NCI-H510A treated with DMSO at 0.1 percent for 48 hours (cell line): ENCODE measurements around the gene LGALS7B.
"Not testable (repeated sequence)": the region's sequence is repeated elsewhere in the genome, so short reads cannot be mapped to it uniquely, and the experiment has no call there.

Experiments
- DNase-seq: peaks from one replicate; lab custom pipeline; 2025; lab: John Stamatoyannopoulos, UW

LGALS7B gene

DNA sequence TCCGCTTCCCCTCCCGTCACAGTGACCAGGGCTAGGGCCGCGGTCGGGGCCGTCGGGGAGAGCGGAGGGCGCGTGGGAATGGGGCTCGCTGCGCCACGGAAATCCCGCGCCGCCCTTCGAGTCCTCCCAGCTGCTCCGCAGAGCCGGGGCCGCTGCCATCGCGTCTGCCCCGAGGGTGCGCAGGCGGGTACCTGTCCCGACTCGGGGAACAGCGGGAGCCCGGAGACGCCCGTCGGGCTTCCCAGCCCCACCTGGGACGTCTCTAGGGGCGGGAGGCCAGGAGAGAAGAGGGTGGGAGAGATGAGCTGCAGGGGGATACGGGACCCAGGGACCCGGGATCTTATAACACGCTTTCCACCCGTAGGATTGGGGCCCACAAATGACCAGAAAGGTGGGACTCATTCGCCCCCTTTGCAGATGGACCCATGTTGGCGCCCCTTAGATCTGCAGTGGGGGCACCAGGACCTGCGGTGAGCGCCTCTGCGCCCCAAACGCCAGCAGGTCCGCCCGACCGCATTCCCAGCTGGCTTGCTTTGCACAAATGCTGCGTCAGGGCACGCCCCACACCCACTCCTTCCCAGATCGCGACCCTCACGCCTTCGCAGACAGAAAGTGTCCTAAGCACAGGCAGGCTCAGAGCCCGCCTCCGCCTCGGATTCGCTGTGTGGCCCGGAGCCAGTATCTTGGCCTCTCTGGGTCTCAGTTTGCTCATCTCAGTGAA is 18.6 kb upstream of the LGALS7B start:
- not testable (repeated sequence) for DNase-seq

DNA sequence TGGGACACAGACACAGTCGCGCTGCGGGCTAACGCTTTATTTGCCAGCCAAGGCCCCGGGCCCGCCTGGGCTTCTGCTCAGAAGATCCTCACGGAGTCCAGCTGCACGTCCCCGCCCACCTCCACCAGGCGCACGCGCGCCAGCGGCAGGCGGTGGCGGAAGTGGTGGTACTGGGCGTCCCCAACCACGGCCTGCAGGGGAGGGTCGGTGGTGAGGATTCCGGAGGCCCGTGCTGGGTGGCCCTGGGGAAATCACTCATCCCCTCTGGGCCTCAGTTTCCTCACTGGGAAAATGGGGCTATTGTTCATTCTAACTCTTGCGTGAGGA is 18.1 kb upstream of the LGALS7B start:
- DNase-seq: not testable (repeated sequence)

DNA sequence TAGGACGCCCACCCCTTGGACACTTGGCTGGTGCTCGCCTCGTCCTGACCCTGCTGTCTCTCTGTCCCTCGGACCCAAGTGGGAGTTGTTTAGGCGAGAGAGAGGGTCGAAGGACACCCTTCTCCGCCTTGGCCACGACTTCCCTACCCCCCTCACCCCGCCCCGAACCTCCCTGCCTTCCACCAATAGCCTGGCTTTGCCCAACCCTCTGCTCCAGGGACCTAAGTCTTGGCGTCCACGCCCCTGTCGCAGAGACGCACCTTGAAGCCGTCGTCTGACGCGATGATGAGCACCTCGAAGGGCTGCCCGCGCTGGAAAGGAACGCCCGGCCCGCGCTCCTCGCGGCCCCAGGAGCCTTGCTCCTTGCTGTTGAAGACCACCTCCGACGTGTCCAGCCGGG is 17.4 kb upstream of the LGALS7B start:
- not testable (repeated sequence) for DNase-seq

DNA sequence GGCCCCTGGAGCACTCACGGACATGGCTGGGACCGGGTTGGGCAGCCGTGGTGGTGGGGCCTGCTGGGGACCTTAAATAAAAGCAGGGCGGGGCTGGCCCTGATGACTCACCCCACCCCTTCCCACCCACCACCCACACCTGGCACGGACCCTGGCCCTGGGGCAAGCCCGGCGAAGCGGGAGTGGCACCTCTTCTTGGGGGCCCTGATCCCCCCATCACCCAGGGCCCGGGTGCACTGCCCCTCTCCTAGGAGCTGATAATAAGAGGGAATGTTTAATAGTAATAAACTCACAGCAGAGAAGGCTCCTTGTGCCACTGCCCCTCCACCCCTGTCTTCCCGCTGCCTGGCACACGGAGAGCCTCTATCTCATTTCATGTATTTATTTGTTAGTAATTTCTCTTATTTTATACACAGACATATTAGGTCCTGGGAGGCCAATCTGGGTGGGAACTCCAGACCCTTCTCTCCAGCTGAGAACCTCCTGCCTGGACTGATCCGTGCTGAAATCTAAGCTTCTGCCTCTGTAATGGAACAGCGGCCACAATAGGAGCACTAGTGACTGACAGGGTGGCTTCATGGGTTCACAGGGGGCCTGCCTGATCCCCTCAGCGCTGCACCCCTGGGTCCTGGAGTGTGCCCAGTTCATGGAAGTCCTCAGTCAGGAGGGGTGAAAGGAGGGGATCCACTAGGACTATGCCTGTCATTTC is 15.4 kb upstream of the LGALS7B start, which contains the start of gene LGALS7:
TSS of gene LGALS7 (minus strand) at position 49 of the 709 bp plus-strand sequence. CDS start at position 24, 25 bp downstream.
- no peak for DNase-seq

DNA sequence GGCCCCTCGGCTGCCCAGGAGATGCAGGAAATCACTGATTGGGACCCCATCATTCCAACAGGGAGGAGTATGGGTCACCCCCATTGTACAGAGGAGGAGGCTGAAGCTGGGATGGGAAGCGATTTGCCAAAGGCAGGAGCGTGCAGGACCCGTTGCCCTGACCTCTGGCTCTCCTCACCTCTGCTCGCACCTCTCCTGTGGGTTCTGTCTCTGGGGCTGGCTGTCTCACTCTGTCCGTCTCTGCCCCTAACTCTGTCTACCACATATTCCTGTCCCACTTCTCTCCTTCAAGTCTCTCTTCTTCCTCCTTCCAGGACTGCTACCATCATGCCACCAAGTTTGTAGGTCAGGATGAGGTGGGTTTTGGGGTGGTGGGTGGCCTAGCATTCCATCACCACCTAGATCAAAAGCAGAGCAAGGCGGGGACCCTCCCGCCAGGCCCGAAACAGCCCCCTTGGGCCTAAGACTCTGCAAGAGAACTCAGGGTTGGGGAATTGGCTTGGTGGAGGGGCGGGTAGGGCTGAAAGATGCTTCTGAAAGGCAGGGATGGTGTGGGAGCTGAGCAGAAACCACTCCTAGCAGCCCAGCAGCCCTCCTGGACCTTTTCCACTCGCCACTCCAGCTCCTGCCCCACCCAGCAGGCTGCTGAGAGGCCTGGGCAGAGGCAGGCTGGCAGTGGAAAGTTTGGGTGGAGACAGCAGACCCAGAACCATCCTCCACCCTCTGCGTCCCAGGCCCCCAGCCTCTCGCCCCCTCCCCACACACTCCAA is 14.6 kb upstream of the LGALS7B start:
- DNase-seq: no peak

DNA sequence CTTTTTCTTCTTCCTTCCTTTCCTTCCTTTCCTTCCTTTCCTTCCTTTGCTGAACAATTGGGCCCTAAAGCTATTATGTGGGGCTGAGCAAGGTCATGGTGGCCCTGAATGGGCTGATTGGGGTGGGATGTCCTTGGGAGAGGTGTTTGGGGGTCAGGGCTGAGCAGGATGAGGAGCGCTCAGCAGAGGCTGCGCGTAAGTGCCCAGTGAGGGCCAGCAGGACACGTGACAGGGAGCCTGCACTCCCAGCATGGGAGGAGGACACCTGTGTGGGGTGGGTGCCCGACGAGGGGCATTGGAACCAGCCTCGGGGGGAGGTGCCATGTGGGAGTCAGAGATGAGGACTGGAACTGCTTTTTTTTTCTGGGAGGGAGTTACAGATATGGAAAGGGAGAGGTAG is 10.3 kb upstream of the LGALS7B start:
- DNase-seq: no peak

DNA sequence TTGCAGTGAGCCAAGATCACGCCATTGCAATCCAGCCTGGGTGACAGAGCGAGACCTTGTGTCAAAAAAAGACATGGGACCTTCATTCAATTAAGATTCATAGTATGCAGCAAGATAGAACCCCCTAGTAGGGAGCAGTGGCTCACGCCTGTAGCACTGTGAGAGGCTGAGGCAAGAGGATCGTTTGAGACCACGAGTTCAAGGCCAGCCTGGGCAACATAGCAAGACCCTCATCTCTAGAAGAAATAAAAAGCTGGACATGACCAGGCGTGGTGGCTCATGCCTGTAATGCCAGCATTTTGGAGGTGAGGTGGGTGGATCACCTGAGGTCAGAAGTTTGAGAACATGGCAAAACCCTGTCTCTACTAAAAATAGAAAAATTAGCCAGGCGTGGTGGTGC is 8.6 kb upstream of the LGALS7B start:
- DNase-seq: no peak

DNA sequence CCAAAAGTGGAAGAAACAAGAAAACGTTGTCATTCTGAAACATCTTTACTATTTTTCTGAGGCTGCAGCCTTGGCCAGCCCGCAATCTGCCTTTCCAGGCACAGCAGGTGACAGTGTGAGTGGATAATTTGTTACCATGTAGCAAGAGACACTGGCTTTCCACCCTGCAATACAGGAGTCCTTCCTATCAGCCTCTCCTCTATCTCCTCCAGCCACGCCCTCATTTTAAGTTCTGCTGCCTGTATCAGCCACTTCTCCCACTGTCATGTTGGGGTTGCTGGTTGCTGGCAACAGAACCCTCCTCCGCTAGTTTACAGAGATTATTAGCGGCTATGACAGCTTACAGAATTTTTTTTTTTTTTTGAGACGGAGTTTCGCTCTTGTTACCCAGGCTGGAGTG is 7.9 kb upstream of the LGALS7B start:
- no peak for DNase-seq

DNA sequence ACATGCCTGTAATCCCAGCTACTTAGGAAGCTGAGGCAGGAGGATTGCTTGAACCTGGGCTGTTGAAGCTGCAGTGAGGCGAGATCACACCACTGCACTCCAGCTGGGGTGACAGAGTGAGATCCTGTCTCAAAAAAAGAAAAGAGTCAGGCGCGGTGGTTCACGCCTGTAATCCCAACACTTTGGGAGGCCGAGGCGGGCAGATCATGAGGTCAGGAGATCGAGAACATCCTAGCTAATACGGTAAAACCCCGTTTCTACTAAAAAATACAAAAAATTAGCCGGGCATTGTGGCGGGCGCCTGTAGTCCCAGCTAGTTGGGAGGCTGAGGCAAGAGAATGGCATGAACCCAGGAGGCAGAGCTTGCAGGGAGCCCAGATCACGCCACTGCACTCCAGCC is 6.8 kb upstream of the LGALS7B start:
- DNase-seq: not testable (repeated sequence)

DNA sequence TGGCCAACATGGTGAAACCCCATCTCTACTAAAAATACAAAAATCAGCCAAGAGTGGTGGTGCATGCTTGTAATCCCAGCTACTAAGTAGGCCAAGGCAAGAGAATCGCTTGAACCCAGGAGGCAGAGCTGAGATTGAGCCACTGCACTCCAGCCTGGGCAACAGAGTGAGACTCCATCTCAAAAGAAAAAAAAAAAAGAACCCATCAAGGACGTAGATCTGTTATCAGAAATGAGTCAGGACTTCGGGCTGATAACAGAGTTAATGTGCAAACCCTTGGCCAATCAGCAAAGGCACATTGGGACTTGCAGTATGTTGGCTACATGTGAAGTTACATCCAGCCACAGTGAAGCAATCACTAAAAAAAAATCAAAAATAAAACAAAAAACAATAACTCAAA is 4.8 kb upstream of the LGALS7B start:
- no peak for DNase-seq

DNA sequence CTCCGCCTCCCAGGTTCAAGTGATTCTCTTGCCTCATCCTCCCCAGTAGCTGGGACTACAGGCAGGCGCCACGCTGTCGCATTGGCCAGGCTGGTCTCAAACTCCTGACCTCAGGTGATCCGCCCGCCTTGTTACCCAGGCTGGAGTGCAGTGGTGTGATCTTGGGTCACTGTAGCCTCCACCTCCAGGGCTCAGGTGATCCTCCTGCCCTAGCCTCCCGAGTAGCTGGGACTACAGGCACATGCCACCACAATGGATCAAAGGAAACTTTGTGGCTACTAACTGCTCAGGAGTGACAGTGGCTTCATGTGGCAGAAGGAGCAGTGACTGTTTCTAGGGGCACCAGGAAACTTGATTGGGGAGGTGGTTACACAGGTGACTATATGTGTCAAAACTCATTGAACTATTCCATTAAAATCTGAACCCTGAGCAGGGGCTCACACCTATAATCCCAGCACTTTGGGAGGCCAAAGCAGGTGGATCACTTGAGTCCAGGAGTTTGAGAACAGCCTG is 3.8 kb upstream of the LGALS7B start:
- no peak for DNase-seq

DNA sequence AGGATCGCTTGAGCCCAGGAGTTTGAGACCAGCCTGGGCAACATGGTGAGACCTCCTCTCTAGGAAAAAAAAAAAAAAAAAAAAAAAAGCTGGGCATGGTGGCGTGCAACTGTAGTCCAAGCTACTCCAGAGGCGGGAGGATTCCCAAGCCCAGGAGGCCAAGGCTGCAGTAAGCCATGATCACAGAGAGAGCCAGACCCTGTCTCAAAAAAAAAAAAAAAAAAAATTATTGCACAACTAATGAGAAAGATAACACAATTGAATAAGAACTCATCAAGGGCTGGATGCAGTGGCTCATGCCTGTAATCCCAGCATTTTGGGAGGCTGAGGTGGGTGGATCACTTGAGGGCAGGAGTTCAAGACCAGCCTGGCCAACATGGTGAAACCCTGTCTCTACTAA is 2.9 kb upstream of the LGALS7B start:
- DNase-seq: not testable (repeated sequence)

DNA sequence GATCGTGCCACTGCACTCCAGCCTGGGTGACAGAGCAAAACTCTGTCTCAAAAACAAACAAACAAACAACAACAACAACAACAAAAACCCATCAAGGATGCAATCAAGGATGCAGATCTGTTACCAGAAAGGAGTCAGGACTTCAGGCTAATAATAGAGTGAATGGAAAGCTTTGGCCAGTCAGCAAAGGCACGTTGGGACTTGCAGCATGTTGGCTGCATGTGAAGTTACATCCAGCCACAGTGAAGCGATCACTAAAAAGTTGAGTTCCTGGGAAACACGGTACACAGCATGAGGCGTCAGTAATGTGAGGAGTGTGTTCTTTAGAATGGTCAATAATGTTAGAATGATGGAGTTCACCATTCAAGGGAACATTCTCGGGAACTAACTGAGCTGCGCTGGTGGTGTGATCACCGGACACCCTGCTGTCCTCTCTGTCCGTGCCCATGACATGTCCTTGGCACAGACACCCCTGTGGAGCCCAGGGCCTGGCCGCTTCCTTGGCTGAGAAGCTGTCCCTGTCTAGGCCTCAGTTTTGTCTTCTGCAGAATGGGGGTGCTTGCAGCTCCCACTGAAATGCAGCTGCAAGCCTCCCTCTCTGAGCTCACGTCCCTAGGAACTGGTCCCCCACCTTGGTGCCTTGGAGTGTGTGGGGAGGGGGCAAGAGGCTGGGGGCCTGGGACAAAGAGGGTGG is 2.3 kb upstream of the LGALS7B start:
- DNase-seq: no peak

DNA sequence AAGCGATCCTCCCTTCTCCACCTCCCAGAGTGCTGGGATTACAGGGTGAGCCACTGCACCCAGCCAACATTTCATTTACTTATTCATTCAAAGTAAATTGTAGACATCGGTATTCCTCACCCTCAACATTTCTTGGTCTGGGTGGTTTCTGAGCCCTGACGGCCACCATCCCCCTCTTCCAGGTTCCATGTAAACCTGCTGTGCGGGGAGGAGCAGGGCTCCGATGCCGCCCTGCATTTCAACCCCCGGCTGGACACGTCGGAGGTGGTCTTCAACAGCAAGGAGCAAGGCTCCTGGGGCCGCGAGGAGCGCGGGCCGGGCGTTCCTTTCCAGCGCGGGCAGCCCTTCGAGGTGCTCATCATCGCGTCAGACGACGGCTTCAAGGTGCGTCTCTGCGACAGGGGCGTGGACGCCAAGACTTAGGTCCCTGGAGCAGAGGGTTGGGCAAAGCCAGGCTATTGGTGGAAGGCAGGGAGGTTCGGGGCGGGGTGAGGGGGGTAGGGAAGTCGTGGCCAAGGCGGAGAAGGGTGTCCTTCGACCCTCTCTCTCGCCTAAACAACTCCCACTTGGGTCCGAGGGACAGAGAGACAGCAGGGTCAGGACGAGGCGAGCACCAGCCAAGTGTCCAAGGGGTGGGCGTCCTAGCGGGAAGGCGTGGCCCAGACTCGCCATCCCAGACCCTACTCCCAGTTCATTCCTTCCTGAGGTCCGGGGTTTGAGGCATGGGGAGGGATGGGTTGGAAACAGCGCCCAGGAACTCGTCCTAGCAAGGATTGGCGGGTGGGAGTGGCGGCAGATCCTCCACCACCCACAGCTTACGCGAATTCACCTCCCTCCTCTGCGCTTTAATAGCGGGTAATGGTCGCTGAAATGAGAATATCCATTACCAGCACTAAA is 1.8 kb downstream of the LGALS7B start:
- DNase-seq: not testable (repeated sequence)

DNA sequence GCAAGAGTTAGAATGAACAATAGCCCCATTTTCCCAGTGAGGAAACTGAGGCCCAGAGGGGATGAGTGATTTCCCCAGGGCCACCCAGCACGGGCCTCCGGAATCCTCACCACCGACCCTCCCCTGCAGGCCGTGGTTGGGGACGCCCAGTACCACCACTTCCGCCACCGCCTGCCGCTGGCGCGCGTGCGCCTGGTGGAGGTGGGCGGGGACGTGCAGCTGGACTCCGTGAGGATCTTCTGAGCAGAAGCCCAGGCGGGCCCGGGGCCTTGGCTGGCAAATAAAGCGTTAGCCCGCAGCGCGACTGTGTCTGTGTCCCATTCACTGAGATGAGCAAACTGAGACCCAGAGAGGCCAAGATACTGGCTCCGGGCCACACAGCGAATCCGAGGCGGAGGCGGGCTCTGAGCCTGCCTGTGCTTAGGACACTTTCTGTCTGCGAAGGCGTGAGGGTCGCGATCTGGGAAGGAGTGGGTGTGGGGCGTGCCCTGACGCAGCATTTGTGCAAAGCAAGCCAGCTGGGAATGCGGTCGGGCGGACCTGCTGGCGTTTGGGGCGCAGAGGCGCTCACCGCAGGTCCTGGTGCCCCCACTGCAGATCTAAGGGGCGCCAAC is 2.6 kb downstream of the LGALS7B start:
- not testable (repeated sequence) for DNase-seq

DNA sequence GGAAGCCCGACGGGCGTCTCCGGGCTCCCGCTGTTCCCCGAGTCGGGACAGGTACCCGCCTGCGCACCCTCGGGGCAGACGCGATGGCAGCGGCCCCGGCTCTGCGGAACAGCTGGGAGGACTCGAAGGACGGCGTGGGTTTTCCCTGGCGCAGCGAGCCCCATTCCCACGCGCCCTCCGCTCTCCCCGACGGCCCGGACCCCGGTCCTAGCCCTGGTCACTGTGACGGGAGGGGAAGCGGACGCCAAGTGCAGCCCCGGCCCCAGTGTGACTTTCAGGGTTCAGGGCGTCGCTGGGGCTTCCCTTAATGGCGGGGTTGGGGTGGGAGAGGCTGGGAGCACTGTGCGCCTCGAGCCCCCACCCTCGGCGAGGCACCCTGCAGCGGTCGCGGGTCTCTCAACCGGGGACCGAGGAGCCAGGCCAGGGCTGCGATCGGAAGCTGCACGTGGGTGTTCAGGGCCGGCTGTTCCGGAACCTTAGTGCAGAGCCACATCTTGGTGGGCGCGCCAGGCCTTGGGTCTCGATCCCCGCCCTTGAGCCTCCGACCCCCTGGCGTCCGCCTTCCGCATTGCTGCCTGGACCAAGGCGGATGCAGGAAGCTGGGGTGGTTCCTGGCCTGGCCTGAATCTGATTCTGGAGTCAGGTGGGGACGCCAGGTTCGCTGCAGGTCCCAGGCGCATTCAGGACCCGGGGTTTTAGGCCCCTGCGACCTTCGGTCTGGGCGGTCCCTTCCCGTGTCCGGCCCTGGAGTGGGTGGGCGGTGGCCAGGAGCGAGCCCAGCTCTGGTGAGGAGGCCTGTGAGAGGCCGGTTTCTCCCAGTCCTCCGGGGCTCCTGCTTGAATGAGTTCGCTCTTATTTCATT is 3.5 kb downstream of the LGALS7B start:
- DNase-seq: no peak

DNA sequence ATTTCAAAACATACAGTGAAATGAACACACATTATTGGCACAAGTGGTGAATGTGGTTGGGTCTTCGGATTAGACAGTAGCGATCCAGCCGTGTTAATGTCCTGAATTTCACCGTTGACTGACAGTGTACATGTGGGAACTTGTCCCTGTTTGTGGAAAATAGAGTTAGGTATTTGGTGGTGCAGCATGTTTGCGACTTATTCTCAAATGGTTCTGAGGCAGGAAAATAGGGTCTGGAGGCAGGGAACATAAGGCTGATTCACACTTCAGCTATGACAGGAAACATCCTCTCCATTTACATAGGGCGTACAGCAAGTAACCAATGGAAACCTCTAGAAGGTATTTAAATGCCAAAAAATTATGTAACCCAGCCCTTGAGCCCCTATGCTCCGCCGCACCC is 4.2 kb downstream of the LGALS7B start:
- DNase-seq: no peak

DNA sequence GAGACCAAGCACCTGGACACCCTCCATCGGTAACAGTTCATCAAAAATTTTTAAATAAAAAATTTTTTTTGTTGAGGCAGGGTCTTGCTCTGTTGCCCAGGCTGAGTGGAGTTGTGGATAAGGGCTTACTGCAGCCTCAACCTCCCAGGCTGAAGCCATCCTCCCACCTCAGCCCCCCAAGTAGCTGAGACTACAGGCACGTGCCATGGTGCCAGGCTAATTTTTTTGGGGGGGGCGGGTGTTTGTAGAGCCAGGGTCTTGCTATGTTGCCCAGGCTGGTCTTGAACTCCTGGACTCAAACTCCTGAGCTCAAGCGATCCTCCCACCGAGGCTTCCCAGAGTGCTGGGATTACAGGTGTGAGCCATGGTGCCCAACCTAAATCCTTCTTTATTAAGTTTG is 4.7 kb downstream of the LGALS7B start:
- DNase-seq: no peak

DNA sequence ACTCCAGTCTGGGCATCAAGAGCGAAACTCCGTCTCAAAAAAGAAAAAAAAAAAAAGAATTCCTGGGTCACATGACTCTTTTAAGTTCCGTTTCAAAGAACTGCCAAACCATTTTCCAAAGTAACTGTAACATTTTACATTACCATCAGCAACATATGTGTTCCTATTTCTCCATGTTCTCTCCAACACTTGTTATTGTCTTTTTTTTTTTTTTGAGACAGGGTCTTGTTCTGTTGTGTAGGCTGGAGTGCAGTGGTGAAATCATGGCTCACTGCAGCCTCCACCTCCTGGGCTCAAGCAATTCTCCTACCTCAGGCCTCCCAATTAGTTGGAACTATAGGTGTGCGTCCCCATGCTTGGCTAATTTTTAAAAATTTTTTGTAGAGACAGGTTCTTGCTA is 6.5 kb downstream of the LGALS7B start:
- no peak for DNase-seq

DNA sequence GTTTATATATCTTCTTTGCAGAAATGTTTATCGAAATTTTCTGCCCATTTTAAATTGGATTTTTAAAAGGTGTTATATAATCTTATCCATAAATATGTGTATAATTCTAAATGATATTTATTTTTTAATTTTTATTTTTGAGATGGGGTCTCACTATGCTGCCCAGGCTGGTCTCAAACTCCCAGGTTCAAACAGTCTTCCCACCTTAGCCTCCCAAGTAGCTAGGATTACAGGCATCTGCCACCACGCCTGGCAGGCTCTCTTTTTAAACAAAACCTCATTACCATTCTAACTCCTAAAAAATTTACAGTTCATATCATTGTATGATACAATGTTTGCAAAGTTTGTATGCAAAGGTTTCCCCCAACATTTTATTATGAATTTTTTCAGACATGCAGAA is 7.2 kb downstream of the LGALS7B start:
- no peak for DNase-seq
